ENCODE measurements around the gene SYNJ1. TPM values are rescaled to one million over a fixed set of nuclear protein-coding genes. Genes with fewer than 3 reads are reported as not detected.
"Not testable (repeated sequence)": the region's sequence is repeated elsewhere in the genome, so short reads cannot be mapped to it uniquely, and the experiment has no call there.

The SYNJ1 gene
- total RNA-seq, 2 donors from 2014 or later: 17.3 to 17.9 TPM

GRCh38 chr21:32705901-32706300 lies 21.9 kb downstream of the SYNJ1 start:
- H3K4me3 Mint-ChIP-seq: no peak overlapping the region
- DNase-seq: no peak
- peaks cover 39% of the 10 kb centered on the region for H3K4me1 Mint-ChIP-seq (ENCODE audit: low read depth)
- no peaks in the 10 kb centered on the region for H3K27me3 Mint-ChIP-seq (ENCODE audit: low read depth)
- no peak overlapping the region for H3K27ac Mint-ChIP-seq
- no peak for ATAC-seq (replicated peaks in 1 of 2)
- no peaks in the 10 kb centered on the region for H3K9me3 Mint-ChIP-seq
- H3K36me3 Mint-ChIP-seq (ENCODE audit: insufficient read depth in 2 of 2): peaks cover 1 to 2% of the 10 kb centered on the region in 2 donors

- no peak overlapping the region for H3K27ac Mint-ChIP-seq
These were observed 22.7 kb downstream of the SYNJ1 start for GRCh38 chr21:32705139-32705538.

GRCh38 chr21:32702702-32703101 lies 25.1 kb downstream of the SYNJ1 start:
- Mint-ChIP-seq H3K36me3 (ENCODE audit: insufficient read depth in 2 of 2) (peaks cover 1 to 2% of the 10 kb centered on the region in 2 donors), H3K4me3 (peak overlapping the region in 1 of 2 donors; percentile 21), H3K9me3 (no peaks in the 10 kb centered on the region), H3K27ac (peak overlapping the region; percentile 84), H3K4me1 (ENCODE audit: low read depth) (peaks cover 32% of the 10 kb centered on the region), H3K27me3 (ENCODE audit: low read depth) (no peaks in the 10 kb centered on the region)
- no peak for DNase-seq
- peak in 1 of 2 donors; percentile 39 for ATAC-seq (replicated peaks in 1 of 2)

More at GRCh38 chr21:32705139-32705538, 22.7 kb downstream of the SYNJ1 start:
- Mint-ChIP-seq H3K9me3 (no peaks in the 10 kb centered on the region), H3K4me1 (ENCODE audit: low read depth) (peaks cover 39% of the 10 kb centered on the region), H3K27me3 (ENCODE audit: low read depth) (no peaks in the 10 kb centered on the region), H3K4me3 (no peak overlapping the region), H3K36me3 (ENCODE audit: insufficient read depth in 2 of 2) (peaks cover 1 to 2% of the 10 kb centered on the region in 2 donors)
- DNase-seq (no peak), ATAC-seq (replicated peaks in 1 of 2) (no peak)

- DNase-seq: no peak
- H3K4me3 Mint-ChIP-seq: no peak overlapping the region
- peaks cover 0 to 1% of the 10 kb centered on the region in 2 donors for H3K36me3 Mint-ChIP-seq (ENCODE audit: insufficient read depth in 2 of 2)
- ATAC-seq (replicated peaks in 1 of 2): no peak
- H3K4me1 Mint-ChIP-seq (ENCODE audit: low read depth): peaks cover 9% of the 10 kb centered on the region
- H3K27ac Mint-ChIP-seq: no peak overlapping the region
- no peaks in the 10 kb centered on the region for H3K27me3 Mint-ChIP-seq (ENCODE audit: low read depth)
- H3K9me3 Mint-ChIP-seq: no peaks in the 10 kb centered on the region
These were observed 28.7 kb downstream of the SYNJ1 start for GRCh38 chr21:32698971-32699693.

GRCh38 chr21:32698286-32698685 lies 29.5 kb downstream of the SYNJ1 start:
- H3K27me3 Mint-ChIP-seq (ENCODE audit: low read depth): no peaks in the 10 kb centered on the region
- peaks cover 8% of the 10 kb centered on the region for H3K4me1 Mint-ChIP-seq (ENCODE audit: low read depth)
- ATAC-seq (replicated peaks in 1 of 2) (no peak), DNase-seq (no peak)
- peaks cover 0 to 1% of the 10 kb centered on the region in 2 donors for H3K36me3 Mint-ChIP-seq (ENCODE audit: insufficient read depth in 2 of 2)
- H3K9me3 Mint-ChIP-seq: no peaks in the 10 kb centered on the region
- H3K4me3 Mint-ChIP-seq: no peak overlapping the region
- no peak overlapping the region for H3K27ac Mint-ChIP-seq

GRCh38 chr21:32695482-32695881 lies 32.3 kb downstream of the SYNJ1 start:
- ATAC-seq (replicated peaks in 1 of 2); H3K9me3 Mint-ChIP-seq; H3K27ac Mint-ChIP-seq; H3K27me3 Mint-ChIP-seq (ENCODE audit: low read depth); H3K36me3 Mint-ChIP-seq (ENCODE audit: insufficient read depth in 2 of 2); H3K4me3 Mint-ChIP-seq; DNase-seq; H3K4me1 Mint-ChIP-seq (ENCODE audit: low read depth): not testable (repeated sequence)

- DNase-seq (no peak), ATAC-seq (replicated peaks in 1 of 2) (no peak)
- Mint-ChIP-seq H3K36me3 (ENCODE audit: insufficient read depth in 2 of 2) (no peaks in the 10 kb centered on the region), H3K4me1 (ENCODE audit: low read depth) (peaks cover 4% of the 10 kb centered on the region), H3K27ac (no peak overlapping the region), H3K27me3 (ENCODE audit: low read depth) (no peaks in the 10 kb centered on the region), H3K4me3 (no peak overlapping the region), H3K9me3 (no peaks in the 10 kb centered on the region)
These were observed 34.2 kb downstream of the SYNJ1 start for GRCh38 chr21:32693581-32693980.

- Mint-ChIP-seq H3K27me3 (ENCODE audit: low read depth) (no peaks in the 10 kb centered on the region), H3K4me1 (ENCODE audit: low read depth) (peaks cover 10% of the 10 kb centered on the region), H3K27ac (no peak overlapping the region), H3K9me3 (no peaks in the 10 kb centered on the region), H3K4me3 (no peak overlapping the region), H3K36me3 (ENCODE audit: insufficient read depth in 2 of 2) (peaks cover 2 to 6% of the 10 kb centered on the region in 2 donors)
- no peak for DNase-seq
- no peak for ATAC-seq (replicated peaks in 1 of 2)
These were observed 37.7 kb downstream of the SYNJ1 start for GRCh38 chr21:32690085-32690484.

- H3K36me3 Mint-ChIP-seq (ENCODE audit: insufficient read depth in 2 of 2): peaks cover 2 to 6% of the 10 kb centered on the region in 2 donors
- no peaks in the 10 kb centered on the region for H3K27me3 Mint-ChIP-seq (ENCODE audit: low read depth)
- H3K9me3 Mint-ChIP-seq: no peaks in the 10 kb centered on the region
- no peak overlapping the region for H3K4me3 Mint-ChIP-seq
- DNase-seq (no peak), ATAC-seq (replicated peaks in 1 of 2) (no peak)
- H3K4me1 Mint-ChIP-seq (ENCODE audit: low read depth): peaks cover 10% of the 10 kb centered on the region
- no peak overlapping the region for H3K27ac Mint-ChIP-seq
These were observed 40.0 kb downstream of the SYNJ1 start for GRCh38 chr21:32687643-32688345.

- no peak overlapping the region for H3K27ac Mint-ChIP-seq
- no peaks in the 10 kb centered on the region for H3K27me3 Mint-ChIP-seq (ENCODE audit: low read depth)
- H3K9me3 Mint-ChIP-seq: no peaks in the 10 kb centered on the region
- no peaks in the 10 kb centered on the region for H3K4me1 Mint-ChIP-seq (ENCODE audit: low read depth)
- no peak overlapping the region for H3K4me3 Mint-ChIP-seq
- H3K36me3 Mint-ChIP-seq (ENCODE audit: insufficient read depth in 2 of 2): peaks cover 2 to 8% of the 10 kb centered on the region in 2 donors
- no peak for ATAC-seq (replicated peaks in 1 of 2)
- DNase-seq: no peak
These were observed 44.9 kb downstream of the SYNJ1 start for GRCh38 chr21:32682696-32683474.

GRCh38 chr21:32674731-32675130 lies 53.1 kb downstream of the SYNJ1 start:
- H3K4me1 Mint-ChIP-seq (ENCODE audit: low read depth): no peaks in the 10 kb centered on the region
- H3K4me3 Mint-ChIP-seq: no peak overlapping the region
- ATAC-seq (replicated peaks in 1 of 2) (no peak), DNase-seq (no peak)
- H3K27ac Mint-ChIP-seq: peak overlapping the region; percentile 86
- no peaks in the 10 kb centered on the region for H3K27me3 Mint-ChIP-seq (ENCODE audit: low read depth)
- H3K36me3 Mint-ChIP-seq (ENCODE audit: insufficient read depth in 2 of 2): peaks cover 5 to 9% of the 10 kb centered on the region in 2 donors
- H3K9me3 Mint-ChIP-seq: no peaks in the 10 kb centered on the region

- ATAC-seq (replicated peaks in 1 of 2): no peak
- no peaks in the 10 kb centered on the region for H3K27me3 Mint-ChIP-seq (ENCODE audit: low read depth)
These were observed 53.8 kb downstream of the SYNJ1 start for GRCh38 chr21:32674038-32674437.

GRCh38 chr21:32666258-32666657 lies 61.6 kb downstream of the SYNJ1 start:
- H3K36me3 Mint-ChIP-seq (ENCODE audit: insufficient read depth in 2 of 2): peaks cover 24 to 29% of the 10 kb centered on the region in 2 donors
- H3K4me3 Mint-ChIP-seq: no peak overlapping the region
- peaks cover 2 to 4% of the 10 kb centered on the region in 2 donors for H3K9me3 Mint-ChIP-seq
- ATAC-seq (replicated peaks in 1 of 2) (no peak), DNase-seq (no peak)
- H3K27me3 Mint-ChIP-seq (ENCODE audit: low read depth): no peaks in the 10 kb centered on the region
- H3K27ac Mint-ChIP-seq: no peak overlapping the region
- no peaks in the 10 kb centered on the region for H3K4me1 Mint-ChIP-seq (ENCODE audit: low read depth)

More at GRCh38 chr21:32674038-32674437, 53.8 kb downstream of the SYNJ1 start:
- no peaks in the 10 kb centered on the region for H3K4me1 Mint-ChIP-seq (ENCODE audit: low read depth)
- H3K9me3 Mint-ChIP-seq: no peaks in the 10 kb centered on the region
- no peak overlapping the region for H3K27ac Mint-ChIP-seq
- no peak for DNase-seq
- H3K4me3 Mint-ChIP-seq: no peak overlapping the region
- H3K36me3 Mint-ChIP-seq (ENCODE audit: insufficient read depth in 2 of 2): peaks cover 5 to 9% of the 10 kb centered on the region in 2 donors

Measured in activated T-cell treated with anti-CD3 and anti-CD28 coated beads, Interleukin-2, amount 50 U/mL, for 72 hours (primary cell).